Measurements from ENCODE around the gene LRRC31.

The LRRC31 gene

GRCh38 chr3:169869484-169870220 is at the start of gene LRRC31:
Gene LRRC31, minus strand, starts transcription at chr3:169869935. Its CDS starts 128 bp downstream, at chr3:169869807.
- H3K4me3 ChIP-seq (ENCODE audit: low read depth, low read length) = no peak within 1 kb of the TSS
- DNase-seq (ENCODE audit: low read depth) = no peak
- TF ChIP-seq CTCF (IDR thresholded peaks at IDR 0.05; ENCODE audit: insufficient read depth, low read depth, low read length, missing control alignments) = no peak

GRCh38 chr3:169914321-169914720 is 44.6 kb upstream of the LRRC31 start:
- no peak overlapping the region for H3K4me3 ChIP-seq (ENCODE audit: low read depth, low read length)
- no peak for DNase-seq (ENCODE audit: low read depth)
- no peak for TF ChIP-seq CTCF (IDR thresholded peaks at IDR 0.05; ENCODE audit: insufficient read depth, low read depth, low read length, missing control alignments)

- DNase-seq (ENCODE audit: low read depth) = no peak
- no peak for TF ChIP-seq CTCF (IDR thresholded peaks at IDR 0.05; ENCODE audit: insufficient read depth, low read depth, low read length, missing control alignments)
- H3K4me3 ChIP-seq (ENCODE audit: low read depth, low read length) = no peak overlapping the region
These were observed 43.6 kb upstream of the LRRC31 start for GRCh38 chr3:169913323-169913722.

- no peak for DNase-seq (ENCODE audit: low read depth)
- TF ChIP-seq CTCF (IDR thresholded peaks at IDR 0.05; ENCODE audit: insufficient read depth, low read depth, low read length, missing control alignments) = no peak
- H3K4me3 ChIP-seq (ENCODE audit: low read depth, low read length) = no peak within 1 kb of the TSS
These were observed 41.5 kb upstream of the LRRC31 start, which contains the start of gene SAMD7 for GRCh38 chr3:169911272-169911671. Gene SAMD7, plus strand, starts transcription at chr3:169911572. Its CDS starts 7,927 bp downstream, at chr3:169919499.

- DNase-seq (ENCODE audit: low read depth) = no peak
- TF ChIP-seq CTCF (IDR thresholded peaks at IDR 0.05; ENCODE audit: insufficient read depth, low read depth, low read length, missing control alignments) = no peak
- no peak overlapping the region for H3K4me3 ChIP-seq (ENCODE audit: low read depth, low read length)
These were observed 38.2 kb upstream of the LRRC31 start for GRCh38 chr3:169907944-169908343.

- TF ChIP-seq CTCF (IDR thresholded peaks at IDR 0.05; ENCODE audit: insufficient read depth, low read depth, low read length, missing control alignments) = no peak
- H3K4me3 ChIP-seq (ENCODE audit: low read depth, low read length) = no peak overlapping the region
- no peak for DNase-seq (ENCODE audit: low read depth)
These were observed 37.7 kb upstream of the LRRC31 start for GRCh38 chr3:169907476-169907875.

- TF ChIP-seq CTCF (IDR thresholded peaks at IDR 0.05; ENCODE audit: insufficient read depth, low read depth, low read length, missing control alignments) = no peak
- DNase-seq (ENCODE audit: low read depth) = no peak
These were observed 35.7 kb upstream of the LRRC31 start for GRCh38 chr3:169905404-169905803.

More at GRCh38 chr3:169905404-169905803, 35.7 kb upstream of the LRRC31 start:
- H3K4me3 ChIP-seq (ENCODE audit: low read depth, low read length) = no peak overlapping the region

Data from GM12865 (cell line).